CD8-positive, alpha-beta memory T cell (primary cell): Measurements from ENCODE around the gene SOCS3. TPM values are rescaled to one million over a fixed set of nuclear protein-coding genes. Genes with fewer than 3 reads are reported as not detected.

Source experiments
- CTCF ChIA-PET: fragments of 350-600 bp; sonication (Branson Sonifier 250); formaldehyde crosslinking; loops from one replicate; lab custom pipeline; 2021; ENCODE audit warnings: antibody characterized with exemption; lab: Charles Lee
- POLR2A ChIA-PET: fragments of 350-600 bp; sonication (Branson Sonifier 250); formaldehyde crosslinking; loops from one replicate; lab custom pipeline; 2021; ENCODE audit warnings: antibody characterized with exemption; lab: Charles Lee
- DNase-seq, 5 donors: peaks; one replicate each; pipeline versions ENCODE4 v3.0.0 to v3.0.0-alpha.2; 2020 to 2022; ENCODE audit warnings: mixed read lengths in 1 of 5
- H3K27ac ChIP-seq: one replicate; pipeline ENCODE4 v1.7.0; 2013; ENCODE audit warnings: low read depth, mild to moderate bottlenecking, low read length, moderate library complexity
- H3K27me3 ChIP-seq: 2 replicates; pipeline ENCODE4 v1.7.0; 2013; ENCODE audit warnings: low read length, mild to moderate bottlenecking; ENCODE audit not compliant: insufficient read depth, poor library complexity, severe bottlenecking
- H3K36me3 ChIP-seq: 2 replicates; pipeline ENCODE4 v1.7.0; 2013; ENCODE audit warnings: mild to moderate bottlenecking, low read length, moderate library complexity; ENCODE audit not compliant: insufficient read depth
- H3K4me1 ChIP-seq: 2 replicates; pipeline ENCODE4 v1.7.0; 2013; ENCODE audit warnings: mild to moderate bottlenecking, low read length, moderate library complexity; ENCODE audit not compliant: insufficient read depth
- H3K4me3 ChIP-seq: 2 replicates; pipeline ENCODE4 v1.7.0; 2013; ENCODE audit warnings: mild to moderate bottlenecking, low read length
- H3K9me3 ChIP-seq: 2 replicates; pipeline ENCODE4 v1.7.0; 2013; ENCODE audit warnings: mild to moderate bottlenecking, low read length
- H3K27ac Mint-ChIP-seq, 8 donors: one replicate each; pipeline ENCODE4 v1.8.0; 2020 to 2021; ENCODE audit warnings: mixed read lengths in 8 of 8, mild to moderate bottlenecking in 6 of 8, inconsistent platforms in 3 of 8, moderate library complexity in 3 of 8
- H3K27me3 Mint-ChIP-seq, 2 donors: one replicate each; pipeline ENCODE4 v1.8.0; 2020 to 2021; ENCODE audit warnings: mixed read lengths in 2 of 2, mild to moderate bottlenecking in 1 of 2, moderate library complexity in 1 of 2
- H3K36me3 Mint-ChIP-seq, 3 donors: one replicate each; pipeline ENCODE4 v1.8.0; 2020 to 2021; ENCODE audit warnings: mixed read lengths in 3 of 3, inconsistent platforms in 1 of 3, mild to moderate bottlenecking in 1 of 3
- H3K4me1 Mint-ChIP-seq, 3 donors: one replicate each; pipeline ENCODE4 v1.8.0; 2020 to 2021; ENCODE audit warnings: mixed read lengths in 3 of 3, inconsistent platforms in 1 of 3, mild to moderate bottlenecking in 1 of 3
- H3K4me3 Mint-ChIP-seq, 7 donors: one replicate each; pipeline ENCODE4 v1.8.0; 2020 to 2021; ENCODE audit warnings: mixed read lengths in 7 of 7, mild to moderate bottlenecking in 6 of 7, moderate library complexity in 4 of 7, inconsistent platforms in 2 of 7
- H3K9me3 Mint-ChIP-seq, 5 donors: one replicate each; pipeline ENCODE4 v1.8.0; 2020 to 2022; ENCODE audit warnings: mixed read lengths in 5 of 5, mild to moderate bottlenecking in 3 of 5, moderate library complexity in 2 of 5, inconsistent platforms in 1 of 5
- polyA plus RNA-seq: library from polyadenylated mRNA; unstranded; fragments of 300-500 nt; fragmentation: Illumina TruSeq; gene quantifications from one replicate; pipeline ENCODE4 v1.2.3, GENCODE V29; 2021
- total RNA-seq, 2 experiments: library from RNA; stranded (reverse); gene quantifications; one replicate each; pipeline ENCODE4 v1.2.3, GENCODE V29; 2021

SOCS3 gene
- total and polyA plus RNA-seq, 3 experiments from 2014 or later: 26.9 to 38.9 (median 27.4) TPM

DNA sequence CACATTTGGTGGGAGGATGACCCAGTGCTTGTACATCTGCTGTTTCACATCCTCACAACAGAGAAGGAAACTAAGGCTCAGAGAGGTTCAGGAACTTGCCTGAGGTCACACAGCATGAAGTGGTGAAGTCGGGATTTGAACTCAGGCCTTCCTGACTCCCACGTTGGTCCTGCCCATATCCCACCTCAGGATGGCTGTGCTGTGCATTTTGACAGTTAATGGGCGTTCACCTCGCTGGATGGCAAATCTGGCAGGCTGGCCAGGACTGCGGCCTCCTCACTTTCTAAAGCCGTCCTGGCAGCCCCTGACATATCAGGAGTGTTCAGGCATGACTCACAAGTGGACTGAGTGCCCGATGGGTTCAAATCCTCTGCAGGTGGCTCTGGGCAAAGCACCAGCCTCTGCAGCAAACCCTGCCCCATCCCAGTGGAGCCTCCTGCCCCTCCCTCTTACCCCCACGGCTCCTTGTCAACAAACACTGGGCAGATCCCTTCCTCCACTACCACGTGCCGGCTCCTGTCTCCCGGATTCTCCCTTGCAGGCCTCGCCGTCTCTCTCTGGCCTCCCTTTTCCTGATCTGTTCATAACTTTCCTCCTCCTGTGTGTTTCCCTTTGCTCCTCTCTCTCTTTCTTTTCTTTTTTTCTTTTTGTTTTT lies 29.2 kb downstream of the SOCS3 start:
- Mint-ChIP-seq H3K4me1 (peaks cover 23 to 31% (median 29%) of the 10 kb centered on the region in 3 donors), H3K27me3 (peaks cover 0 to 3% of the 10 kb centered on the region in 2 donors), H3K9me3 (no peaks in the 10 kb centered on the region), H3K27ac (peak overlapping the region in 4 of 8 donors; percentile 8 to 93 (median 60)), H3K4me3 (no peak overlapping the region), H3K36me3 (no peaks in the 10 kb centered on the region)
- Histone ChIP-seq H3K27me3 (no peaks in the 10 kb centered on the region), H3K4me1 (peaks cover 21% of the 10 kb centered on the region), H3K27ac (no peak overlapping the region), H3K9me3 (no peaks in the 10 kb centered on the region), H3K4me3 (no peak overlapping the region), H3K36me3 (no peaks in the 10 kb centered on the region)
- no peak for DNase-seq
- ChIA-PET CTCF (no interaction called here), POLR2A (no interaction called here)

DNA sequence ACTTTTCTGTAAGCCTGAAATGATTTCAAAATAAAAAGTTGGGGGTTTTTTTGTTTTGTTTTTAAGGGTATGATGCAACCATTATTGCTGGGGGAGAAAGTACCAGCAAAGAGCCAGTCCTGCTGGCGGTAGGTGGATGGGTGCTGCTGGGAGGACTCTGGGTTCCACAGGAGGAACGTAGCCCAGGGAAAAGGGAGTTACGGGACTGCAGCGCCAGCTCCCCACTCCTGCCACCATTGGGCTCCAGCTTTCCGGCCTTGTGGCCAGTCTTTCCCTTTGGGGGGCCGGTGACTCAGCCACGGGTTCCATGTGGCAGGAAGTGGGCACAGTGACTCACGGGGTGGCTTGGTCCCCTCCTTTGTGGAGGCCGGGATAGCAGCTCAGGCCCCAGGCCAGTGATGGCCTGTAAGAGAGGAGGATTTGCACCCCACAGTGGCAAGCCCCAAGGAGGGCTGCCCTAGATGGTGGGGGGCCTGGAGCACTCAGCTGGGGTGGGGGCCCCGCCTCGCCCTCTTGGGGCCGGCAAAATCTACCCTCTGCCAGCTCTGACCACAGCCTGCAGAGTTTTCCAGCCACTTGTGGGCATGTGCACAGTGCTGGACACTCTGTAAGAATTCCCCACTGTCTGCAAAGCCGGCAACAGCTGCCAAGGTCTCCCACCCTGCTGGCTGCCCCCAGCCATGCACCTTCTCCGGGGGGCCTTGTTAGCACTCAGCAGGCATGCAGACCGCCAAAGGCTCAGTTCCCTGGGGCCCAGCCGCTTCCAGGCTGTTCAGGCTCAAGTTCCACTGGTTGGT lies 30.4 kb downstream of the SOCS3 start:
- no peak for DNase-seq
- Histone ChIP-seq H3K27ac (no peak overlapping the region), H3K27me3 (no peaks in the 10 kb centered on the region), H3K9me3 (no peaks in the 10 kb centered on the region), H3K4me3 (no peak overlapping the region), H3K36me3 (no peaks in the 10 kb centered on the region), H3K4me1 (peaks cover 30% of the 10 kb centered on the region)
- Mint-ChIP-seq H3K27ac (peak overlapping the region in 6 of 8 donors; percentile 14 to 80 (median 59)), H3K27me3 (peaks cover under 1 to 4% of the 10 kb centered on the region in 2 donors), H3K36me3 (no peaks in the 10 kb centered on the region), H3K4me1 (peaks cover 28 to 33% (median 32%) of the 10 kb centered on the region in 3 donors), H3K9me3 (no peaks in the 10 kb centered on the region), H3K4me3 (peak overlapping the region in 2 of 7 donors; percentile 9 to 20)
- CTCF ChIA-PET: interaction anchor here (1.1 to 2.1 kb wide), 3 partner anchors 9 to 32 kb away, joined by 3 to 5 read pairs (median 4); no protein-coding TSS in a partner anchor
- POLR2A ChIA-PET: interaction anchor here (0.7 kb wide), 1 partner anchor 13 kb away, joined by 3 read pairs; no protein-coding TSS in a partner anchor

DNA sequence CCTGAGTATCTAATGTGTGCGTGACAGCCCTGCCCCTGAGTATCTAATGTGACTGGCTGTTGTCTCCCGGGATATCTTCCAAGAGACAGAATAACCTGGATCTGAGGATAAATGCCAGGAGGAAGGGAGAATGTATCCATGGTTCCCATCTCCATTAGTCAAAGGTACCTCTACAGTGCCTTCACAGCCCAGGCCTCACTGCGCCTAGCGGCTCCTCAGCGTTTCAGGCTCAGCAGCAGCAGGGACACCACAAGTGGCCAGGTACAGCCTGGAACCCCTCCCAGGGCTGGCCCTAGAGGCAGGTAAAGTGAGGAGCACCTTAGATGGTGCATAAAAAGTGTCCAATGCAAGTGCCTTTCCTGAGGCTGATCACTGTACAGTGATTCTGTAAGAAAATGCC lies 32.0 kb downstream of the SOCS3 start:
- H3K4me3 Mint-ChIP-seq: no peak overlapping the region
- Histone ChIP-seq H3K4me1 (peaks cover 26% of the 10 kb centered on the region), H3K27me3 (no peaks in the 10 kb centered on the region), H3K27ac (no peak overlapping the region), H3K9me3 (no peaks in the 10 kb centered on the region), H3K36me3 (no peaks in the 10 kb centered on the region), H3K4me3 (no peak overlapping the region)
- ChIA-PET POLR2A (no interaction called here), CTCF (interaction anchor here (0.6 to 1.1 kb wide), 2 partner anchors 11 to 71 kb away, joined by 3 read pairs; no protein-coding TSS in a partner anchor)
- DNase-seq: no peak
- peaks cover 21 to 31% (median 28%) of the 10 kb centered on the region in 3 donors for H3K4me1 Mint-ChIP-seq
- no peaks in the 10 kb centered on the region for H3K36me3 Mint-ChIP-seq
- peaks cover 3 to 4% of the 10 kb centered on the region in 2 donors for H3K27me3 Mint-ChIP-seq
- H3K9me3 Mint-ChIP-seq: no peaks in the 10 kb centered on the region
- peak overlapping the region in 1 of 8 donors; percentile 23 for H3K27ac Mint-ChIP-seq

DNA sequence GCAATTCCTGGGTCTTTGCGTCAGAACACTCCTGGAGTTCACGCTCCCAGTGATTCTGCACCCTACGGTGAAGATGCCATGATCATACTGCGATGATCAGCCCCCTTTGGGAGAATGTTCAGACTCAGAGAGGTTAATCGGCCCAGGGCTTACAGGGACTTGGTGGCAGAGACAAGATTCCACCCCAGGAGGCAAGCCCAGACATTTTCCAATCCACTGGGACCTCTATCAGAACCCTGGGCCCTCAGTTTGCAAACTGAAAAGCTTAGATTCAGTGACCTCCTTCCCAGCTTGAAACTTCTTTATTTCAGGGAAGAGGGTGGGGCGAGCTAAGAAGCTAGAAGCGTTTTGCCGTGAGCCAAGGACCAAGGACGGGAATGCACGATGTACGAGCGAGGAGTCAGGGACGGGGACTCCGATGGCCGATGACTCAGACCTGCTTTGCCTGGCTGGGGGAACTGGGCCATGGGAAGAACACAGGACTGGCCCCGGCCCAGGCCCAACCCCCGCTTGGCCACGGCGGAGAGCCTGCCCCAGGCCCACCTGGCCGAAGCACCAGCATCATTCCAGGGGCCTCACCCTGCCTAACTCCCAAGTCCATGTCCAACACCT lies 34.7 kb downstream of the SOCS3 start:
- Mint-ChIP-seq H3K36me3 (no peaks in the 10 kb centered on the region), H3K9me3 (no peaks in the 10 kb centered on the region), H3K27ac (no peak overlapping the region), H3K4me3 (no peak overlapping the region), H3K27me3 (peaks cover 3 to 4% of the 10 kb centered on the region in 2 donors), H3K4me1 (peaks cover 15 to 23% (median 21%) of the 10 kb centered on the region in 3 donors)
- Histone ChIP-seq H3K4me1 (peaks cover 17% of the 10 kb centered on the region), H3K27ac (no peak overlapping the region), H3K4me3 (no peak overlapping the region), H3K36me3 (no peaks in the 10 kb centered on the region), H3K9me3 (no peaks in the 10 kb centered on the region), H3K27me3 (no peaks in the 10 kb centered on the region)
- POLR2A ChIA-PET: no interaction called here
- CTCF ChIA-PET: interaction anchor here (0.8 to 1.2 kb wide), 2 partner anchors 35 to 75 kb away, joined by 3 read pairs; partner anchors contain the start of gene SOCS3
- DNase-seq: no peak

DNA sequence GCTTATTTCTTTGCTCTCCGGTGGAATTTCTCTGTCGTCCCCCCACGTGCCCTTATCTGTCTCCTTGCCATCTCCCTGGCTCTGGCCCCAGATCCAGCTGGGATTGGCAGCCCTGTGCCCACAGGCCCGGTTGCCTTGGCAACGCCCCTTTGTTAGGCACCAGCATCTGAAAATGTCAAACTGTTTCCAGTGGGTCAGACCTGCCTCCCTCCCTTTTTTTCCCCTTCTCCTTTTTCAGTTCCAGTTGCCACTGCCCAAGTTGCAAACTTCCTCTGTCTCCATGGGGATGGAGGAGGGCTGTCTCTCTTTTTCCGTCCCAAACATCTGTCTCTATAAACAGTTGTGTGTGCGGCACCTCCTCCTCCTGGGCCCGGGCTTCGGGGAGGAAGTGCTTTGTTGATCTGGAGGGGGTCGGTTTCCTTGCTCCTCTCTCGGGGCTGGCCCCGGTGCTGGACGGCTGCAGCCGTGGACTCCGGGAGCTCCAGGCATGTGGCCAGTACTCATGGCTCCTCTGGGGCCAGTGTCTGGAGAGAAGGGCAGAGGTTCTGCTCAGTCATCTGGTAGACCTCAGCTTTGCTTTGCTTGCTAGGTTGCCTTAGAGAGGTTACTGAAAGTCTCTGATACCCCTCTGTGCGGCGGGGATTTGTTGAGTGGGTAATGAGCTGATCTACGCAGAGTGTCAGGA lies 35.3 kb downstream of the SOCS3 start:
- H3K9me3 Mint-ChIP-seq: no peaks in the 10 kb centered on the region
- H3K4me3 Mint-ChIP-seq: peak overlapping the region in 4 of 7 donors; percentile 29 to 68 (median 44)
- no peaks in the 10 kb centered on the region for H3K36me3 Mint-ChIP-seq
- no peaks in the 10 kb centered on the region for H3K27me3 ChIP-seq
- no peaks in the 10 kb centered on the region for H3K36me3 ChIP-seq
- H3K4me3 ChIP-seq: no peak overlapping the region
- peaks cover 15 to 23% (median 21%) of the 10 kb centered on the region in 3 donors for H3K4me1 Mint-ChIP-seq
- peak in 1 of 5 donors; percentile 38 for DNase-seq
- ChIA-PET CTCF (interaction anchor here (0.8 to 1.0 kb wide), 2 partner anchors 10 to 74 kb away, joined by 3 read pairs; no protein-coding TSS in a partner anchor), POLR2A (no interaction called here)
- no peaks in the 10 kb centered on the region for H3K9me3 ChIP-seq
- H3K27ac ChIP-seq: no peak overlapping the region
- peaks cover 3 to 4% of the 10 kb centered on the region in 2 donors for H3K27me3 Mint-ChIP-seq
- H3K27ac Mint-ChIP-seq: peak overlapping the region in 4 of 8 donors; percentile 34 to 86 (median 58)
- H3K4me1 ChIP-seq: peaks cover 17% of the 10 kb centered on the region

DNA sequence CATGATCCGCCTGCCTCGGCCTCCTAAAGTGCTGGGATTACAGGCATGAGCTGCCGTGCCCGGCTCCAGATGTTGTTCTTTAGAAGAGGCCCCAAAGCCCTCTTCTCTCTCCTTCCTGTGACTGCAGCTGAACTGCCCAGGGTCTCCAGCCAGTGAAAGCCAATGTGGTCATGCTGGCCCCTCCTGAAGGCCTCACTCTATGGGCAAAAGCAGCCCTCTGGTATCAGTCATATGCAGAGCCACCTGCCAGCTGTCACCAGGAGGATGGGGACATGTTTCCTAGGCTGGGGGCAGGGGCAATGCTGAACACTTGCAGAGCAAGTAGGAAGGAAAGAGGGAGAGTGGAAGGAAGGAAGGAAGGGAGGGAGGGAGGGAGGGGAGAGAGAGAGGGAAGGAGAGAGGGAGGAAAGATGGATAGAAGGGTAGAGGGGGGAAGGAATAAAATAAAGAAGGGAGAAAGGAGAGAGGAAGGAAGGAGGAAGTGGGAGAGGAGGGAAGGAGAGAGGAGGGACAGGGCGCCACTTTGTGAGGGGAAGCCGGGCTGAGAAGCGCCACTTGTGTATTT lies 36.0 kb downstream of the SOCS3 start:
- Histone ChIP-seq H3K4me3 (no peak overlapping the region), H3K27me3 (no peaks in the 10 kb centered on the region), H3K9me3 (no peaks in the 10 kb centered on the region), H3K27ac (no peak overlapping the region), H3K36me3 (no peaks in the 10 kb centered on the region), H3K4me1 (peaks cover 17% of the 10 kb centered on the region)
- Mint-ChIP-seq H3K27ac (peak overlapping the region in 2 of 8 donors; percentile 81 to 86), H3K9me3 (no peaks in the 10 kb centered on the region), H3K27me3 (peaks cover 3 to 6% of the 10 kb centered on the region in 2 donors), H3K4me1 (peaks cover 9 to 17% (median 16%) of the 10 kb centered on the region in 3 donors), H3K36me3 (no peaks in the 10 kb centered on the region), H3K4me3 (peak overlapping the region in 1 of 7 donors; percentile 68)
- ChIA-PET CTCF (interaction anchor here (1.0 kb wide), 1 partner anchor 9 kb away, joined by 3 read pairs; no protein-coding TSS in a partner anchor), POLR2A (no interaction called here)
- no peak for DNase-seq

DNA sequence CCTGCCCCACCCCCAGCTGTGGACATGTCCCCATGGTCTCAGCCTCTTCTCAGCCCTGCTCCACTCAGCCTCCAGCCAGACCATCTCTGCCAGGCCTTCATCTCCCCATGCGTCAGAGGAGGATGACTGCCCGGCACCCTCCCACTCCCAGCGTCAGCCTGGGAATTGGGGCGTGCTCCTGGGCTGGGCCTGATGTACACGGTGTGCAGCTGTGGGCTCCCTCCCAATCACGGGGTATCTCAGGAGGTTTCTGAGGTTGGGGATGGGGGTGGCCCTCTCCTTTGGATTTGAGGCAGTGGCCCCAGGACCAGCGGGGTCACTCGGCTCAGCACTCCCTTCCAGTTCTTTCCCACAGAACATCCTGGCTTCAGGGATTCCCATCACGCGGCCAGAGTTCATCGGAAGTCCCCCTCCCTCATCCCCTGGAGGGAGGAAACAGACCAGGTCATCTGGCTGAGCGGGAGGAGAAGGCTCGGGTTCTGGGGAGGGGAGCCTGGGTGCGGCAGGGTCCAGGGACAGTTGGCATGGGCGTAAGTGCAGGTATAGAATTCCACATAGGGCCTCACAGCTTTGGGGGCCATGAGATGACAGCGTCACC lies 36.9 kb downstream of the SOCS3 start:
- no peaks in the 10 kb centered on the region for H3K9me3 Mint-ChIP-seq
- no peak overlapping the region for H3K27ac ChIP-seq
- H3K4me3 ChIP-seq: no peak overlapping the region
- no peaks in the 10 kb centered on the region for H3K36me3 ChIP-seq
- no peak overlapping the region for H3K4me3 Mint-ChIP-seq
- peaks cover 3 to 6% of the 10 kb centered on the region in 2 donors for H3K27me3 Mint-ChIP-seq
- peaks cover 17% of the 10 kb centered on the region for H3K4me1 ChIP-seq
- H3K27me3 ChIP-seq: no peaks in the 10 kb centered on the region
- ChIA-PET POLR2A (no interaction called here), CTCF (no interaction called here)
- H3K9me3 ChIP-seq: no peaks in the 10 kb centered on the region
- H3K4me1 Mint-ChIP-seq: peaks cover 8 to 15% (median 13%) of the 10 kb centered on the region in 3 donors
- DNase-seq: no peak
- no peak overlapping the region for H3K27ac Mint-ChIP-seq
- no peaks in the 10 kb centered on the region for H3K36me3 Mint-ChIP-seq
